Stimulated activated CD8-positive, alpha-beta memory T cell treated with anti-CD3 and anti-CD28 coated beads, Interleukin-4, amount 100 ng/mL, for 4 hours (primary cell): ENCODE results near the gene CPEB3.

Experiments used
- DNase-seq, 2 donors: peaks; one replicate each; pipeline ENCODE4 v3.0.0-alpha.2; 2020; ENCODE audit warnings: low read depth in 2 of 2, low spot score in 1 of 2

CPEB3 gene

GRCh38 chr10:92268748-92269147, 22.1 kb downstream of the CPEB3 start:
- no peak for DNase-seq

- no peak for DNase-seq
Observed at GRCh38 chr10:92267343-92267742, 23.5 kb downstream of the CPEB3 start.

GRCh38 chr10:92265687-92266258, 25.1 kb downstream of the CPEB3 start:
- DNase-seq = no peak

GRCh38 chr10:92264249-92264648, 26.6 kb downstream of the CPEB3 start:
- DNase-seq = no peak

GRCh38 chr10:92263396-92263795, 27.5 kb downstream of the CPEB3 start:
- no peak for DNase-seq

GRCh38 chr10:92248566-92248965, 42.3 kb downstream of the CPEB3 start:
- DNase-seq = no peak

GRCh38 chr10:92244796-92245195, 46.1 kb downstream of the CPEB3 start:
- DNase-seq = no peak

GRCh38 chr10:92242910-92243671, 47.8 kb downstream of the CPEB3 start:
- DNase-seq = peak in 1 of 2 donors; percentile 8

- DNase-seq = no peak
Observed at GRCh38 chr10:92242380-92242779, 48.5 kb downstream of the CPEB3 start.

GRCh38 chr10:92241501-92241900, 49.4 kb downstream of the CPEB3 start:
- DNase-seq = no peak

GRCh38 chr10:92241158-92241500, 49.7 kb downstream of the CPEB3 start:
- no peak for DNase-seq

- DNase-seq = no peak
Observed at GRCh38 chr10:92240289-92241157, 50.4 kb downstream of the CPEB3 start.

GRCh38 chr10:92239600-92240288, 51.1 kb downstream of the CPEB3 start:
- DNase-seq = no peak

- DNase-seq = no peak
Observed at GRCh38 chr10:92239151-92239599, 51.7 kb downstream of the CPEB3 start.

- no peak for DNase-seq
Observed at GRCh38 chr10:92238586-92239098, 52.2 kb downstream of the CPEB3 start.

GRCh38 chr10:92238054-92238585, 52.8 kb downstream of the CPEB3 start:
- DNase-seq = no peak

GRCh38 chr10:92231196-92231595, 59.7 kb downstream of the CPEB3 start:
- no peak for DNase-seq

- no peak for DNase-seq
Observed at GRCh38 chr10:92222603-92223262, 68.1 kb downstream of the CPEB3 start.

- DNase-seq = no peak
Observed at GRCh38 chr10:92219559-92219958, 71.3 kb downstream of the CPEB3 start.

- no peak for DNase-seq
Observed at GRCh38 chr10:92218569-92218968, 72.3 kb downstream of the CPEB3 start.
